Measurements from ENCODE around the gene CCNYL1.

DNA sequence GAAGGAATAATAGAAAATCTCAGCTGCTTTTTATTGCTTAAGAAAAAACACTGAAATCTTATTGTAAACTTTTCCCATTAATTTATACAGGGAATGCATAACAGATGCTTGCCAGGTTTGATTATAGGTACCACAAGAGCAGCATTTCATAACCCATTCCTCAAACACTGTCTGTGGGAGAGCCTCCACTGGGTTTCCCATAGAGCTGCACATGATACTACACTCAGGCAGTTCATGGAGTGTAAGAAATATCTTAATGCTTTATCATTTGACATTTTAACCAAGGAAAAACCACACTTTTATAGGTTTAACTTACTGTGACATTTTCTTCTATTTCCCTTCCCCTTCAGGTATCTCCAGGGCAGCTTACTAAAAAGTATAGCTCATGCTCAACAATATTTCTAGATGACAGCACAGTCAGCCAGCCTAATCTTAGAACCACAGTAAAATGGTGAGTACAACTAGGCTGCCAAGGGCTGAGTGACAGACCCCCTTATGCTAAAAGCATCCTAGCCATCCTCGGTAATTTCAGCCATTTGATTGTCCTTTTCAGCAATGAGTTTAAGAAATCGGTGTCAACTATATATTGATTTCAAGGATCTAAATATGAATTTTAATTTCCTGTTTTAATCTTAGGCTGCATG, 22.3 kb downstream of the CCNYL1 start:
- TF ChIP-seq, protein P1, sequence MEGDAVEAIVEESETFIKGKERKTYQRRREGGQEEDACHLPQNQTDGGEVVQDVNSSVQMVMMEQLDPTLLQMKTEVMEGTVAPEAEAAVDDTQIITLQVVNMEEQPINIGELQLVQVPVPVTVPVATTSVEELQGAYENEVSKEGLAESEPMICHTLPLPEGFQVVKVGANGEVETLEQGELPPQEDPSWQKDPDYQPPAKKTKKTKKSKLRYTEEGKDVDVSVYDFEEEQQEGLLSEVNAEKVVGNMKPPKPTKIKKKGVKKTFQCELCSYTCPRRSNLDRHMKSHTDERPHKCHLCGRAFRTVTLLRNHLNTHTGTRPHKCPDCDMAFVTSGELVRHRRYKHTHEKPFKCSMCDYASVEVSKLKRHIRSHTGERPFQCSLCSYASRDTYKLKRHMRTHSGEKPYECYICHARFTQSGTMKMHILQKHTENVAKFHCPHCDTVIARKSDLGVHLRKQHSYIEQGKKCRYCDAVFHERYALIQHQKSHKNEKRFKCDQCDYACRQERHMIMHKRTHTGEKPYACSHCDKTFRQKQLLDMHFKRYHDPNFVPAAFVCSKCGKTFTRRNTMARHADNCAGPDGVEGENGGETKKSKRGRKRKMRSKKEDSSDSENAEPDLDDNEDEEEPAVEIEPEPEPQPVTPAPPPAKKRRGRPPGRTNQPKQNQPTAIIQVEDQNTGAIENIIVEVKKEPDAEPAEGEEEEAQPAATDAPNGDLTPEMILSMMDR (IDR thresholded peaks at IDR 0.05): no peak
- TF ChIP-seq EP300 (IDR thresholded peaks at IDR 0.05): no peak

All from tibial nerve (tissue), 4 donors.